GM12878 (cell line): ENCODE data around the gene POU2F1. TPM values are rescaled to one million over a fixed set of nuclear protein-coding genes. Genes with fewer than 3 reads are reported as not detected.

Experiments used
- CEBPB ChIP-seq, 2 experiments: fragments of 150-350 bp in 1 of 2; IDR thresholded peaks; 2 replicates each; pipeline ENCODE4 v1.6.1; 2012 to 2014; ENCODE audit warnings: low read depth in 2 of 2, low read length in 2 of 2, borderline replicate concordance in 1 of 2, inconsistent platforms in 1 of 2
- CUX1 ChIP-seq: IDR thresholded peaks from 2 replicates; pipeline ENCODE4 v1.6.1; 2012; ENCODE audit warnings: improper control_type of control experiment, low read depth, low read length; ENCODE audit not compliant: insufficient replicate concordance
- E2F8 ChIP-seq: fragments of 450-650 bp; IDR thresholded peaks from 2 replicates; pipeline ENCODE4 v1.6.1; 2018; ENCODE audit warnings: mild to moderate bottlenecking, low read depth, moderate library complexity; ENCODE audit not compliant: partially characterized antibody
- SMAD1 ChIP-seq: fragments of 450-650 bp; IDR thresholded peaks from 2 replicates; pipeline ENCODE4 v1.6.1; 2018; ENCODE audit warnings: mild to moderate bottlenecking, low read depth; ENCODE audit not compliant: partially characterized antibody
- WRNIP1 ChIP-seq: IDR thresholded peaks from 2 replicates; pipeline ENCODE4 v1.6.1; 2011; ENCODE audit warnings: low read depth, low read length, improper control_type of control experiment, borderline replicate concordance
- ZNF592 ChIP-seq: fragments of 450-650 bp; IDR thresholded peaks from 2 replicates; pipeline ENCODE4 v1.6.1; 2017; ENCODE audit warnings: mild to moderate bottlenecking, moderate library complexity
- polyA plus RNA-seq, 11 experiments: library from polyadenylated mRNA; depleted of rRNA in 4 of 11; unstranded in 6 of 11; stranded (reverse) in 5 of 11; fragments of >200 nt; fragmentation: Nextera tagmentation in 4 of 11; fragmentation: Illumina TruSeq in 1 of 11; extraction: Ambion mirVana in 4 of 11; extraction: Trizol in 1 of 11; gene quantifications; 1 replicate in 1 of 11; 2 replicates in 10 of 11; pipeline versions ENCODE4 v1.2.1 to v1.2.3, GENCODE V29; 2011 to 2016; ENCODE audit warnings: inconsistent platforms in 2 of 11, missing spikeins in 2 of 11, low read depth in 1 of 11
- total RNA-seq, 4 experiments: library from RNA; depleted of rRNA in 3 of 4; stranded (reverse); fragments of >200 nt in 3 of 4; fragmentation: Illumina TruSeq in 1 of 4; extraction: Trizol in 1 of 4; gene quantifications; 2 replicates each; pipeline versions ENCODE4 v1.2.1 to v1.2.3, GENCODE V29; 2013 to 2021

POU2F1 gene
- total and polyA plus RNA-seq, 10 of the 15 experiments (the other 5 are each of a cell fraction or from before 2014, with no cell fraction given), result 2.5 to 21.7 (median 12.5) TPM

GRCh38 chr1:167297222-167298214, 76.8 kb downstream of the POU2F1 start (continued):
- no peak for TF ChIP-seq CUX1
- TF ChIP-seq ZNF592, result no peak
- no peak for TF ChIP-seq WRNIP1
- TF ChIP-seq E2F8, result no peak
- no peak for TF ChIP-seq SMAD1
- TF ChIP-seq CEBPB (IDR thresholded peaks at IDR 0.05; ENCODE audit: borderline replicate concordance in 1 of 2, low read depth in 2 of 2, low read length in 2 of 2), result no peak
